MM.1S (cell line): ENCODE results near the gene EXOSC7.

Experiments used
- DNase-seq: peaks from one replicate; pipeline ENCODE4 v3.0.0-alpha.2; 2015
- H2AFZ ChIP-seq: fragments of 300-600 bp; sonication (generic); 2 replicates; pipeline ENCODE4 v1.6.0; 2016; ENCODE audit warnings: antibody characterized with exemption, low read length
- H3F3A ChIP-seq: fragments of 300-600 bp; sonication (generic); 2 replicates; pipeline ENCODE4 v1.6.1; 2016; ENCODE audit warnings: mild to moderate bottlenecking, antibody characterized with exemption, low read length, moderate library complexity, mixed read lengths; ENCODE audit not compliant: insufficient read depth
- H3K27ac ChIP-seq: fragments of 300-600 bp; sonication (generic); 2 replicates; pipeline ENCODE4 v1.5.1; 2016; ENCODE audit warnings: mild to moderate bottlenecking, low read length
- H3K27me3 ChIP-seq: fragments of 300-600 bp; sonication (generic); replicated peaks from 2 replicates; pipeline ENCODE4 v1.6.0; 2016; ENCODE audit warnings: low read length; ENCODE audit not compliant: insufficient read depth
- H3K36me3 ChIP-seq: fragments of 300-600 bp; sonication (generic); replicated peaks from 2 replicates; pipeline ENCODE4 v1.6.1; 2016; ENCODE audit warnings: mild to moderate bottlenecking, low read length, mixed read lengths; ENCODE audit not compliant: insufficient read depth
- H3K4me1 ChIP-seq: fragments of 300-600 bp; sonication (generic); 2 replicates; pipeline ENCODE4 v1.6.1; 2016; ENCODE audit warnings: low read length, mixed read lengths
- H3K4me2 ChIP-seq: fragments of 300-600 bp; sonication (generic); 2 replicates; pipeline ENCODE4 v1.6.0; 2016; ENCODE audit warnings: low read depth, low read length
- H3K4me3 ChIP-seq: fragments of 300-600 bp; sonication (generic); 2 replicates; pipeline ENCODE4 v1.5.1; 2016; ENCODE audit warnings: low read length, mixed read lengths
- H3K79me2 ChIP-seq: fragments of 300-600 bp; sonication (generic); 2 replicates; pipeline ENCODE4 v1.6.1; 2016; ENCODE audit warnings: mixed run types, low read length, mixed read lengths
- H3K9ac ChIP-seq: fragments of 300-600 bp; sonication (generic); 2 replicates; pipeline ENCODE4 v1.6.1; 2016; ENCODE audit warnings: low read length, mixed read lengths
- H3K9me2 ChIP-seq: fragments of 300-600 bp; sonication (generic); replicated peaks from 2 replicates; pipeline ENCODE4 v1.6.1; 2016; ENCODE audit warnings: mild to moderate bottlenecking, low read length, mixed read lengths; ENCODE audit not compliant: insufficient read depth
- H3K9me3 ChIP-seq: fragments of 300-600 bp; sonication (generic); replicated peaks from 2 replicates; pipeline ENCODE4 v1.6.1; 2016; ENCODE audit warnings: mild to moderate bottlenecking, low read length, mixed read lengths; ENCODE audit not compliant: insufficient read depth
- H4K20me1 ChIP-seq: fragments of 300-600 bp; sonication (generic); 2 replicates; pipeline ENCODE4 v1.6.1; 2016; ENCODE audit warnings: mild to moderate bottlenecking, low read length, moderate library complexity, mixed read lengths; ENCODE audit not compliant: insufficient read depth
- EZH2 ChIP-seq: fragments of 300-600 bp; sonication (generic); optimal IDR thresholded peaks from 2 replicates; pipeline ENCODE3; 2017; ENCODE audit warnings: low read depth, mild to moderate bottlenecking, antibody characterized with exemption, low read length, mixed read lengths
- EZH2phosphoT487 ChIP-seq: fragments of 300-600 bp; sonication (generic); IDR thresholded peaks from 2 replicates; pipeline ENCODE4 v1.6.1; 2018; ENCODE audit warnings: antibody characterized with exemption, low read length
- TF ChIP-seq, protein P1 (sequence below): fragments of 300-600 bp; sonication (generic); IDR thresholded peaks from 2 replicates; pipeline ENCODE4 v1.5.1; 2016; ENCODE audit warnings: antibody characterized with exemption, low read length, mixed read lengths

Gene EXOSC7

DNA sequence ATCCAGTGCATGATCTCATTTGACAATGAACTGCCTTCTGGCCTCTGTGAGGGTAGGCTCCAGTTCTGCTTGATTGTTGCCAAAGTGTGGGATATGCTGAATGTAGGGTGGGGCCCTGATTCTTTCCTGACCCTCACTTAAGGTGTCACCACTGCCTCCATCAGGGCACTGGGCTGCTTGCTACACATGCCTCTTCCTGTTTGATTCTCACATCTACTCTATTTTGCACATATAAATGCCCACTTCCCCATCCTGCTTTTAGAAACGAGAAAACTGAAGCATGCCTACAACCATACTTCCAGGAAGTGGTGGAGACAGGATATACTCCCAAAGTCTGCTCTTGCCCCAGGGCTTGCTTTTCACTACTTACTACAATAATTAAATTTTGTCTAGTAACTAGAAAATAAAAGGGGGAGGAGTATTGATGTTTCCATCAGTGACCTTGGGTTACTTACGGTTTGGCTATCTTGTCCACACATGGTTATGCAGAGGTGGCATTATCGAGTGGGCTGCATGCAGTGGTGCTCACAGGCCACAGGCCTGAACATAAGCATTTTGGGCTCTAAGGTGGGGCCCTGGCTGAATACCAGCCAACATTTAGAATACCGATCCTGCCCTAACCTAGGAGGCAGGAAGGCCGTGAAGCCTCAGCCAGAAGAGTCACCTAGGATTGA lies 6.8 kb upstream of the EXOSC7 start:
- Histone ChIP-seq H3K9me2 (no peaks in the 10 kb centered on the region), H3K27me3 (no peaks in the 10 kb centered on the region), H3K36me3 (no peaks in the 10 kb centered on the region), H4K20me1 (no peaks in the 10 kb centered on the region), H2AFZ (no peak overlapping the region), H3K4me1 (no peaks in the 10 kb centered on the region; the same call in 1 of the 2 replicates), H3K4me3 (no peak overlapping the region), H3F3A (no peaks in the 10 kb centered on the region), H3K4me2 (no peak overlapping the region), H3K27ac (no peak overlapping the region), H3K9me3 (no peaks in the 10 kb centered on the region), H3K9ac (no peak overlapping the region), H3K79me2 (peaks cover 72% of the 10 kb centered on the region)
- no peak for DNase-seq
- TF ChIP-seq, protein P1, sequence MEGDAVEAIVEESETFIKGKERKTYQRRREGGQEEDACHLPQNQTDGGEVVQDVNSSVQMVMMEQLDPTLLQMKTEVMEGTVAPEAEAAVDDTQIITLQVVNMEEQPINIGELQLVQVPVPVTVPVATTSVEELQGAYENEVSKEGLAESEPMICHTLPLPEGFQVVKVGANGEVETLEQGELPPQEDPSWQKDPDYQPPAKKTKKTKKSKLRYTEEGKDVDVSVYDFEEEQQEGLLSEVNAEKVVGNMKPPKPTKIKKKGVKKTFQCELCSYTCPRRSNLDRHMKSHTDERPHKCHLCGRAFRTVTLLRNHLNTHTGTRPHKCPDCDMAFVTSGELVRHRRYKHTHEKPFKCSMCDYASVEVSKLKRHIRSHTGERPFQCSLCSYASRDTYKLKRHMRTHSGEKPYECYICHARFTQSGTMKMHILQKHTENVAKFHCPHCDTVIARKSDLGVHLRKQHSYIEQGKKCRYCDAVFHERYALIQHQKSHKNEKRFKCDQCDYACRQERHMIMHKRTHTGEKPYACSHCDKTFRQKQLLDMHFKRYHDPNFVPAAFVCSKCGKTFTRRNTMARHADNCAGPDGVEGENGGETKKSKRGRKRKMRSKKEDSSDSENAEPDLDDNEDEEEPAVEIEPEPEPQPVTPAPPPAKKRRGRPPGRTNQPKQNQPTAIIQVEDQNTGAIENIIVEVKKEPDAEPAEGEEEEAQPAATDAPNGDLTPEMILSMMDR, result no peak
- TF ChIP-seq EZH2phosphoT487 (no peak), EZH2 (no peak)

GRCh38 chr3:44969828-44970179 lies 6.2 kb upstream of the EXOSC7 start:
- Histone ChIP-seq H3K4me2 (no peak overlapping the region), H3K36me3 (no peaks in the 10 kb centered on the region)

GRCh38 chr3:44970926-44971490 lies 5.0 kb upstream of the EXOSC7 start:
- Histone ChIP-seq H2AFZ (no peak overlapping the region), H3K79me2 (peaks cover 71% of the 10 kb centered on the region), H3K9me3 (no peaks in the 10 kb centered on the region), H3K4me2 (no peak overlapping the region), H3K4me1 (peaks cover 5% of the 10 kb centered on the region), H3K36me3 (no peaks in the 10 kb centered on the region), H3F3A (no peaks in the 10 kb centered on the region), H3K4me3 (no peak overlapping the region), H3K27ac (no peak overlapping the region), H3K9ac (no peak overlapping the region), H3K9me2 (no peaks in the 10 kb centered on the region), H4K20me1 (no peaks in the 10 kb centered on the region), H3K27me3 (no peaks in the 10 kb centered on the region)
- no peak for DNase-seq
- TF ChIP-seq, protein P1, result no peak
- TF ChIP-seq EZH2 (no peak), EZH2phosphoT487 (no peak)

More at GRCh38 chr3:44969828-44970179, 6.2 kb upstream of the EXOSC7 start:
- DNase-seq, result no peak
- H2AFZ ChIP-seq, result no peak overlapping the region
- TF ChIP-seq, protein P1, result no peak
- TF ChIP-seq EZH2phosphoT487 (no peak), EZH2 (no peak)
- H3K27me3 ChIP-seq, result no peaks in the 10 kb centered on the region
- no peaks in the 10 kb centered on the region for H3K9me2 ChIP-seq
- H3K4me1 ChIP-seq, result peaks cover 5% of the 10 kb centered on the region
- no peaks in the 10 kb centered on the region for H4K20me1 ChIP-seq
- H3K9me3 ChIP-seq, result no peaks in the 10 kb centered on the region
- H3K27ac ChIP-seq, result no peak overlapping the region
- H3K79me2 ChIP-seq, result peaks cover 73% of the 10 kb centered on the region
- no peak overlapping the region for H3K4me3 ChIP-seq
- no peak overlapping the region for H3K9ac ChIP-seq
- H3F3A ChIP-seq, result no peaks in the 10 kb centered on the region
